ENCODE results near the gene ZAP70.

ZAP70 gene

DNA sequence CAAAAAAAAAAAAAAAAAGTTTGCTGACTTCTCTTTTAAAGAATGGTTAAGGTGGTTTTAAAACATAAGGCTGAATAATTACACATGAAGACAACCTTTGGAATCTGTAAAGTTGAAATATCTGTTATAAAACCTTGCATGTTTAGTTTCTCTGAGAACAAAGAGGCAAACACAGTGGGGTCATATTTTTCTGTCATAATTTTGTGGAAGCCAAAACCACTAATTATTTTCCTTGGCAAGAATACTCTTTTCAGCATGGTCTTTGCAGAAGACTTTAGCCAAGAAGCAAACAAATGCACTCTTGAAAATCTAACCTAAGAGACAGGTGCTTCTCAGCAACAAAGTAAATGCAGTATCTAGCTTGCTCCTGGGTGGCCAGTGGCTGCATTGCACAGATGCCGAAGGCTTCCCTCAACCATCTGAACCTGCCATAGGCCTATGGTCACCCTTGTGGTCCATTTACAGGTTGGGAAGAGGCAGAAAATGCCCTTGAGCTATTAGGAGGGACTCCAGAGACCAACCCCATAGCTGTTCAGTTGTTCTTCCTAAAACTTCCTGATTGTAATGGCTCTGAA is 44.8 kb downstream of the ZAP70 start:
- no peak for TF ChIP-seq ZFX (IDR thresholded peaks at IDR 0.05; ENCODE audit: borderline replicate concordance)
- TF ChIP-seq, protein P1, sequence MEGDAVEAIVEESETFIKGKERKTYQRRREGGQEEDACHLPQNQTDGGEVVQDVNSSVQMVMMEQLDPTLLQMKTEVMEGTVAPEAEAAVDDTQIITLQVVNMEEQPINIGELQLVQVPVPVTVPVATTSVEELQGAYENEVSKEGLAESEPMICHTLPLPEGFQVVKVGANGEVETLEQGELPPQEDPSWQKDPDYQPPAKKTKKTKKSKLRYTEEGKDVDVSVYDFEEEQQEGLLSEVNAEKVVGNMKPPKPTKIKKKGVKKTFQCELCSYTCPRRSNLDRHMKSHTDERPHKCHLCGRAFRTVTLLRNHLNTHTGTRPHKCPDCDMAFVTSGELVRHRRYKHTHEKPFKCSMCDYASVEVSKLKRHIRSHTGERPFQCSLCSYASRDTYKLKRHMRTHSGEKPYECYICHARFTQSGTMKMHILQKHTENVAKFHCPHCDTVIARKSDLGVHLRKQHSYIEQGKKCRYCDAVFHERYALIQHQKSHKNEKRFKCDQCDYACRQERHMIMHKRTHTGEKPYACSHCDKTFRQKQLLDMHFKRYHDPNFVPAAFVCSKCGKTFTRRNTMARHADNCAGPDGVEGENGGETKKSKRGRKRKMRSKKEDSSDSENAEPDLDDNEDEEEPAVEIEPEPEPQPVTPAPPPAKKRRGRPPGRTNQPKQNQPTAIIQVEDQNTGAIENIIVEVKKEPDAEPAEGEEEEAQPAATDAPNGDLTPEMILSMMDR (IDR thresholded peaks at IDR 0.05) = no peak
- no peak overlapping the region for H3K27ac ChIP-seq

DNA sequence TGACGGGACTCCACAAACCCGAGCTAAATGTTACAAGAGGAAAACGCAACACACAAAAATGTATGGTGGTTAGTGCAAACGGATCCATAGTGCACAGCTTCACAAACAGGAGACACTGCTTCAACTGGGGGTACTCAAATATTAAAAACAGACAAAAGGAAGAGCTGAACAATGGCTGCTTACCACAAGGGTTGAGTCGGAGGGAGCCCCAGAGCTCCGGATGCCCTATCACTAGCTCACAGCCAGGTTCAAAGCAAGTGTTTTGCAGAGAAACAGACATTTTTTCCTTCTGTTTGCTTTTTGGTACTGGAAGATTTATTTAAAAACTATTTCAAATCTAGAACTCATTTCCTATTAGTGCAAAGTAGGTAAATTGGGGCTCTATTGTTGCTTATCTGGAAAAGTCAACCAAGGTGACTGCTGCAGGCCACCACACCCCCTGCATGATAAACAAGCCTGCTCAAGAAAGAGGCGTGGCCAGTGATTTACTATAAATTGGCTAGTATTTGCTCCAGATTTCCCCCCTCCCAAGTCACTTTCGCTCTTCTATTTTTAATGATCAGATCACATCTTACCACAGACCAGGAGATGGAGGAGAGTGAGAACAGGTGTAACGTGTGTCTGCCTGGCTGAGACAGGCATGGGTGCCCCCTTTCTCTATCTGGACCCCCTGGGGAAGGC is 46.5 kb downstream of the ZAP70 start:
- TF ChIP-seq, protein P1 (IDR thresholded peaks at IDR 0.05) = no peak
- TF ChIP-seq ZFX (IDR thresholded peaks at IDR 0.05; ENCODE audit: borderline replicate concordance) = no peak
- H3K27ac ChIP-seq = no peak overlapping the region

DNA sequence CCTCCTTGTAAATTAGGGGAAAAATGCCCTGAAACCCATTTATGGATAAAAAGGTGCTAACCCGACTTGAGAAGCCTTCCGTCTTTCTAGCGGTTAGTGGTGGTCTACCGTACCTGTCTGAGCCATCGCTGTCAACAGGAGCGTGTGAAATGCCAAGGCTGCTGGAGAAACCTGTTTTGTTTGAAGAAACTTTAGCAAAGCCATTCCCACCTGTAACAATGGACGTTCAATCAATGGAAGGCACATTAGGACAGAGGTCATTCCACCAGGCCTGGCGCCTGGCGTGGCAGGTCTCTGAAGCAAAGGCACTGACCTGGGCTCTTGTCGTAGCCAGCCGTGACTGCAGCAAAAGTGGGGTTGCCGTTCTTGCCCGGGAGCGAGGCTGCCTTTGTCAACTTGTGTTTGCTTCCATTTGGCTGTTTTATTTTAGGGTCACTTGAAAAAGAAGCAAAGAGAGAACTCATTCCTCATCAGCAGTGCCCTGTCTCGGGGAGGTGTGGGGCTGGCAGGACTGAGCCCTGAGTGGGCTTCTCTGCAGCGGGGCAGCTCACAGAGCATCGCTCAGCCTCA is 47.2 kb downstream of the ZAP70 start:
- TF ChIP-seq ZFX (IDR thresholded peaks at IDR 0.05; ENCODE audit: borderline replicate concordance) = no peak
- no peak overlapping the region for H3K27ac ChIP-seq

DNA sequence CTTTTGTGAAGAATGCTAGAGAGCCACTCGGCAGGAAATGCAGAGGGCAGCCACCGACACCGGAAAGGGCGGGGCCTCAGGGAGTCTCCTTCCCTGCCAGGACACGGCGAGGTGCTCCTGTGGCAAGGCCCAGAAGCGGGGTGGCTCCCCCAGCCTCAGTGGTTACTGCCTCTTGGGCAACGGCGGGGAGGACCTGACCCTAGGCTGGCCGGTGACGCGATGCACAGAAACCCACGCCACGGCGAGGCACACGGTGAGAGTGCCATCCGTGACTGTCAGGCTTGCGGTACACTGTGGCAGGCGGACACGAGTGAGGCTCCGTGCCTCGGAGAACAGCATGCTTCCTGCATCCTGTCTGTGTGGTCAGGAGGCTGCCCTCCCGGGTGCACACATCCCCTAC is 47.8 kb downstream of the ZAP70 start:
- TF ChIP-seq ZFX (IDR thresholded peaks at IDR 0.05; ENCODE audit: borderline replicate concordance) = no peak
- TF ChIP-seq, protein P1 (IDR thresholded peaks at IDR 0.05) = no peak
- no peak overlapping the region for H3K27ac ChIP-seq

DNA sequence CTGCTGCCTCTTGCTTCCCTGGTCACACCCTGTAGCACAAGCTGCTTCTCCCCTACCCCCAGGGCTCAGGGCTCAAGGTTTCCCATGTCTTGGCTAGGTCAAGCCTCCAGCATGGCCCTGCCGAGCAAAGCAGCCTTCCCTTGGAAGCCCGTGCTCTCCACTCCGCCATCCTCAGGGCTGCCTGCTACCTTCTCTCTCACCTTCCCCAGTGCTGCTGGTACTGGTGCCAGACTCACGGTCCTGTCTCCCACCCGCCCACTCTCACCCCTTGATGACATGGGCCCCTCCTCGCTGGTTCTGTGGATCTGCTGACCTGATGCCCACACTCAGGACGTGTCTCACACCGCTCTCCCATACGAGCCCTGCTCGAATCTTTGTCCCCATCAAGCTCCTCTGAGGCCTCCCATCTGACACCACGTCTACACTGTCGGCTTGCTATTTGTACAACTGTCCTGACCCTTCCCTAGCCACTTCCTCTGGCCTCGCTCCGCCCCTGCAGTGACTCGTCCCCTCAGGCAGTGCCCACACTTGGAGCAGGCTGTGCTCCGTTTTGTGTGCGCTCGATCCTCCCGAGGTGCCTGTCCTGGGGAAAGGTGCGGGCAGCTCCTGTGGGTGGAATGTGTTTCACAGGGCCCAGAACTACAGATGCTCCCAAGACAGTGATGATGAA is 49.9 kb downstream of the ZAP70 start:
- H3K27ac ChIP-seq = no peak overlapping the region
- TF ChIP-seq, protein P1 (IDR thresholded peaks at IDR 0.05) = no peak
- no peak for TF ChIP-seq ZFX (IDR thresholded peaks at IDR 0.05; ENCODE audit: borderline replicate concordance)

DNA sequence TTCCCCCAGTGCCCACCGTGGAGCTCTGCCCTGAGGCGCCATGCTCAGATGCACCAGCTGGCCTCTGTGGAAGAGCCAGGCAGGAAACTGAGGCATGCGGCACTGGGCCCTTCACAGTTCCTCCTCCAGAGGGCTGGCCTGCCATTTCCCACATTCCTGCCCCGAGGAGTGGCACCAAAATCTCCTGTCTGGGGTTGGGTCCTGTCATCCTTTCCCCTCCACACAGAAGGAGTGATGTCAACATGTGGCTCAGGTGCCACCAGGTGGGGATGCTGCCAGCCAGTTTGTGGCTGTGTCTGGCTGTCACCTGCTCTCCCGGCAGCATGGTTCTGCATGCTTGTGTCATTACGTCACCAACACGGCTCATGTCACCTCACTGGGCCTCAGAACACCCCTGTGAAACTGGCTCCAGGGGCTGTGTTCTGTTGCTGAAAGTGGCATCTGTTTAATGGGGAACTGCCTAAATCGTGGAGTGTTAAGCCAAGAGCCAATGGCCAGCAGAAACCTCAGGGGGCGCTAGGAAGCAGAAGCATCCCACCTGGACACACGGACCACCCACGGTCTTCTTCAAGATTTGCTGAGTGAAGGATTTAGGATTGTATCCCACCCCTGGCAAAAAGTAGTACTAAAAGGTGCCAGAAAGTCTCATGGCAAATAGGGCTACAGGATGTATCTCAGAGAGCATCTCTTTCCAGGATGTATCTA is 51.3 kb downstream of the ZAP70 start:
- H3K27ac ChIP-seq = no peak overlapping the region
- TF ChIP-seq ZFX (IDR thresholded peaks at IDR 0.05; ENCODE audit: borderline replicate concordance) = no peak
- TF ChIP-seq, protein P1 (IDR thresholded peaks at IDR 0.05) = no peak

DNA sequence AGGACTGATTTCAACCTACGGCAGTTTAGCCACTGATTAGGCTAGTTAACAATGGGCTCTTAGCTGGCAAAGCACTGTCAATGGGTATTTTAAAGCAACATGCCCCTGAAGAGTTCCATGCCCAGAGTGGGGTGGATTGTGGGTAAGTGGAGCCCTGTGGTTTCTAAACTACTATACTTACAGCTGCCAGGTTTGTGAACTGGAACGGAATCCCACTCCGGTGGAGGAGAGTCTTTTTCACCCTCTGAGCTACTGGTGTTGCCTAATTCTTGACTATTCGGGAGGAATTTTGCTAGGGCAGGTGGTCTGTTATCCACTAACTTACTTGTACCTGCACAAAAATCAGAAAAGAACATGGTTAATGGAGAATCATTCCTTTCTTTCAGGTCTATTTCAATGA is 52.6 kb downstream of the ZAP70 start:
- no peak for TF ChIP-seq ZFX (IDR thresholded peaks at IDR 0.05; ENCODE audit: borderline replicate concordance)
- TF ChIP-seq, protein P1 (IDR thresholded peaks at IDR 0.05) = no peak
- H3K27ac ChIP-seq = no peak overlapping the region

Data from 22Rv1 (cell line).